WERI-Rb-1 (cell line): Measurements from ENCODE around the gene MCRS1.
"Not testable (repeated sequence)": the region's sequence is repeated elsewhere in the genome, so short reads cannot be mapped to it uniquely, and the experiment has no call there.

Experiments
- DNase-seq: peaks from one replicate; pipeline ENCODE4 v3.0.0-alpha.2; 2020
- H3K27ac ChIP-seq: fragments of 250-450 bp; sonication (Bioruptor Pico); 2 replicates; pipeline ENCODE4 v1.5.1; 2020; ENCODE audit warnings: mild to moderate bottlenecking, moderate library complexity
- H3K27me3 ChIP-seq: fragments of 250-450 bp; sonication (Bioruptor Pico); 2 replicates; pipeline ENCODE4 v1.5.1; 2021; ENCODE audit warnings: mild to moderate bottlenecking, low read depth, moderate library complexity; ENCODE audit not compliant: insufficient read depth, severe bottlenecking
- H3K36me3 ChIP-seq: fragments of 250-450 bp; sonication (Bioruptor Pico); 2 replicates; pipeline ENCODE4 v1.5.1; 2020; ENCODE audit warnings: mild to moderate bottlenecking, moderate library complexity
- H3K4me3 ChIP-seq: 2 replicates; pipeline ENCODE4 v1.5.1; 2011; ENCODE audit warnings: low read depth, mild to moderate bottlenecking, control low read depth, low read length
- H3K9me3 ChIP-seq: fragments of 250-450 bp; sonication (Bioruptor Pico); 2 replicates; pipeline ENCODE4 v1.5.1; 2021; ENCODE audit warnings: mild to moderate bottlenecking, moderate library complexity; ENCODE audit not compliant: severe bottlenecking
- TF ChIP-seq, protein P1 (sequence below): IDR thresholded peaks from 2 replicates; pipeline ENCODE4 v1.5.1; 2011; ENCODE audit warnings: low read depth, mild to moderate bottlenecking, control low read depth, inconsistent platforms, low read length

MCRS1 gene

DNA sequence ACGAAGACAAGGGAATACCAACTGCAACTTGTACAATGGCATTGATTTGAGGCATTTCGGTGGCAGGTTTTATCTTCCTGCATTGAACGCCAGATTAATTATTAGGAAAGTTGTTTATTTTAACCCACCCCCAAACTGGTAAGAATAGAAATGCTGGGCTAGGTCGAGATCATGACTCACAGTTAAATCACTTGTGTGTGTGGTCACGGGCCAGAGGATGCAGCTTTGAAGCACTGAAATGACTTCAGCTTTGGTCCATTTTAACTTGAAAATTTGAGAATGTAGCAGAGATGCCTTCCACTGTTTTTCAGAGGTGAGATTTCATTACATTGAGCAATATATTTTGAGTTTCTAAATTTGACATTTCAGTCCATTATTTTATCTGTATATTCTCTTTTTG lies 52.7 kb downstream of the MCRS1 start:
- TF ChIP-seq, protein P1, sequence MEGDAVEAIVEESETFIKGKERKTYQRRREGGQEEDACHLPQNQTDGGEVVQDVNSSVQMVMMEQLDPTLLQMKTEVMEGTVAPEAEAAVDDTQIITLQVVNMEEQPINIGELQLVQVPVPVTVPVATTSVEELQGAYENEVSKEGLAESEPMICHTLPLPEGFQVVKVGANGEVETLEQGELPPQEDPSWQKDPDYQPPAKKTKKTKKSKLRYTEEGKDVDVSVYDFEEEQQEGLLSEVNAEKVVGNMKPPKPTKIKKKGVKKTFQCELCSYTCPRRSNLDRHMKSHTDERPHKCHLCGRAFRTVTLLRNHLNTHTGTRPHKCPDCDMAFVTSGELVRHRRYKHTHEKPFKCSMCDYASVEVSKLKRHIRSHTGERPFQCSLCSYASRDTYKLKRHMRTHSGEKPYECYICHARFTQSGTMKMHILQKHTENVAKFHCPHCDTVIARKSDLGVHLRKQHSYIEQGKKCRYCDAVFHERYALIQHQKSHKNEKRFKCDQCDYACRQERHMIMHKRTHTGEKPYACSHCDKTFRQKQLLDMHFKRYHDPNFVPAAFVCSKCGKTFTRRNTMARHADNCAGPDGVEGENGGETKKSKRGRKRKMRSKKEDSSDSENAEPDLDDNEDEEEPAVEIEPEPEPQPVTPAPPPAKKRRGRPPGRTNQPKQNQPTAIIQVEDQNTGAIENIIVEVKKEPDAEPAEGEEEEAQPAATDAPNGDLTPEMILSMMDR: no peak
- DNase-seq: no peak
- Histone ChIP-seq H3K27me3 (no peaks in the 10 kb centered on the region), H3K9me3 (no peaks in the 10 kb centered on the region), H3K36me3 (no peaks in the 10 kb centered on the region; the same call in none of the 2 replicates), H3K4me3 (no peak overlapping the region), H3K27ac (no peak overlapping the region)

DNA sequence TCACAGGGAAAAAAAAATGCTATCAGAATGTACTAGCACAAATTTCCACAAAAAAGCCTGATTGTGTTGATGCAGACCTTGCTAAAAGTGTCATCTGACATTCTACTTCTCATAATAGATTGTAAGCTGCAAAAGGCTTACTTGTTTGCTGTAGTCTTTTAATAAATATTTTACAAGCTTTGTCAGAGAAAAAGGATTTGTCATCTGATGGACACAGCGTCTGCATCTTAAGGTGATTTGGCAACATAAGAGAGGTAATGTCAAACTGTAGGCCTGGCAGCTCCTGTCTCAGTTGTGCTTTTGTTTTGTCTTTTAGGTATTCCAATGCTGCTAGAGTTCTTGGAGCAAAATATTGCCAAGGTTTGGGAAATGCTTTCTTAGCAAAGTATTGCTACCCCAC lies 55.4 kb downstream of the MCRS1 start:
- peaks cover 1% of the 10 kb centered on the region for H3K36me3 ChIP-seq

DNA sequence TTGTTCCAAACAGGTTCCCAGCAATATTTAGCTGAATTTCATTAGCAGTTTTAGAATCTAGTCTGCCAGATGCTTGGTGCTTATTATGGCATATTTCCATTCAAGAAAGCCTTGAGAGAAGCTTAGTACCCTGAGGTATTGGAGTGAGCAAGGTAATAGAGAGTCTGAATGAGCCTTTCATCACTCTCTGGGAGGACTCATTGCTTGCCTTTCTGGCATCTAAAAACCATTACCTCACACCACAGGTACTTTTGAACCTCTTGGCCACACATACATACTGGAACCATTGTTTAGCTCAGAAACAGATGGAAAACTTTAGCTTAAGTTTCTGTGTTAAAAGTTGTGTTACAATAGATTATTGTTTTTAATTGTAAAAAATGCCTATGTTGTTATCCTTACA lies 56.5 kb downstream of the MCRS1 start:
- no peaks in the 10 kb centered on the region for H3K9me3 ChIP-seq
- DNase-seq: no peak
- H3K4me3 ChIP-seq: no peak overlapping the region
- H3K27ac ChIP-seq: no peak overlapping the region
- TF ChIP-seq, protein P1: no peak
- H3K36me3 ChIP-seq: peaks cover 3% of the 10 kb centered on the region
- no peaks in the 10 kb centered on the region for H3K27me3 ChIP-seq

More for the DNA sequence above, 55.4 kb downstream of the MCRS1 start:
- H3K27ac ChIP-seq: no peak overlapping the region
- TF ChIP-seq, protein P1: no peak
- no peak overlapping the region for H3K4me3 ChIP-seq
- H3K27me3 ChIP-seq: no peaks in the 10 kb centered on the region
- no peaks in the 10 kb centered on the region for H3K9me3 ChIP-seq
- no peak for DNase-seq

DNA sequence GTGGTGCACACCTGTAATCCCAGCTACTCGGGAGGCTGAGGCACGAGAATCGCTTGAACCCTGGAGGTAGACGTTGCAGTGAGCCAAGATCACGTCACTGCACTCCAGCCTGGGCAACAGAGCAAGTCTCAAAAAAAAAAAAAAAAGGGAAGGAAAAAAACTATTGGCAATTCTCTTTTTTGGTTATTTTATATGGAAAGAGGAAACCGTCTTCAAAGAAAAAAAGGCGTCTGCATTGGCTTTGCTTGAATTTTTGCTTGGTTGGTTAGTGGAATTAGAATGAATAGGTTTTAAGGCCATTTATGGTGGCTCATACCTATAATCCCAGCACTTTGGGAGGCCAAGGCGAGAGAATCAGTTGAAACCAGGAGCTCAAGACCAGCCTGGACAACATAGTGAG lies 58.3 kb downstream of the MCRS1 start:
- H3K36me3 ChIP-seq, H3K27ac ChIP-seq, H3K4me3 ChIP-seq, H3K27me3 ChIP-seq, H3K9me3 ChIP-seq, DNase-seq: not testable (repeated sequence)
